GM23338 (cell line): ENCODE measurements around the gene MPRIP. TPM values are rescaled to one million over a fixed set of nuclear protein-coding genes. Genes with fewer than 3 reads are reported as not detected.

Experiments
- ATAC-seq: fragments of 200-7000 bp; cut with Tn5 transposase; 3 replicates; pipeline ENCODE4 v1.9.1; 2020
- DNase-seq: peaks from one replicate; pipeline ENCODE4 v3.0.0-alpha.2; 2015; ENCODE audit warnings: low spot score
- H2AFZ ChIP-seq: fragments of 200-600 bp; sonication (generic); 2 replicates; pipeline ENCODE4 v1.8.0; 2016; ENCODE audit warnings: antibody characterized with exemption, mild to moderate bottlenecking, moderate library complexity
- H3F3A ChIP-seq: fragments of 200-600 bp; sonication (generic); replicated peaks from 2 replicates; pipeline ENCODE4 v1.8.0; 2017; ENCODE audit warnings: antibody characterized with exemption, mixed run types, low read depth
- H3K27ac ChIP-seq: fragments of 200-600 bp; sonication (generic); 2 replicates; pipeline ENCODE4 v1.6.1; 2016; ENCODE audit warnings: low read depth
- H3K27me3 ChIP-seq: fragments of 200-600 bp; sonication (generic); 2 replicates; pipeline ENCODE4 v1.8.0; 2016; ENCODE audit warnings: mild to moderate bottlenecking, mixed run types, moderate library complexity; ENCODE audit not compliant: insufficient read depth
- H3K36me3 ChIP-seq: fragments of 200-600 bp; sonication (generic); 2 replicates; pipeline ENCODE4 v1.8.0; 2016; ENCODE audit warnings: mild to moderate bottlenecking; ENCODE audit not compliant: insufficient read depth
- H3K4me1 ChIP-seq: fragments of 200-600 bp; sonication (generic); 2 replicates; pipeline ENCODE4 v1.8.0; 2016; ENCODE audit warnings: mild to moderate bottlenecking, moderate library complexity; ENCODE audit not compliant: insufficient read depth
- H3K4me2 ChIP-seq: fragments of 200-600 bp; sonication (generic); 2 replicates; pipeline ENCODE4 v1.7.1; 2017; ENCODE audit warnings: mixed run types
- H3K4me3 ChIP-seq: fragments of 200-600 bp; sonication (generic); 2 replicates; pipeline ENCODE4 v1.6.1; 2016; ENCODE audit warnings: mixed run types
- H3K79me2 ChIP-seq: fragments of 200-600 bp; sonication (generic); replicated peaks from 2 replicates; pipeline ENCODE4 v1.8.0; 2017; ENCODE audit warnings: mild to moderate bottlenecking; ENCODE audit not compliant: insufficient read depth
- H3K9me2 ChIP-seq: fragments of 200-600 bp; sonication (generic); 2 replicates; pipeline ENCODE4 v1.8.0; 2017; ENCODE audit not compliant: insufficient read depth
- H4K20me1 ChIP-seq: fragments of 200-600 bp; sonication (generic); replicated peaks from 2 replicates; pipeline ENCODE4 v1.8.0; 2017; ENCODE audit warnings: mild to moderate bottlenecking; ENCODE audit not compliant: insufficient read depth
- H3K27ac Mint-ChIP-seq: 2 replicates; pipeline ENCODE4 v1.8.0; 2020; ENCODE audit warnings: inconsistent platforms, mild to moderate bottlenecking, moderate library complexity, mixed read lengths
- H3K27me3 Mint-ChIP-seq: 3 replicates; pipeline ENCODE4 v1.8.0; 2022; ENCODE audit warnings: low read depth, mild to moderate bottlenecking, moderate library complexity, mixed read lengths, inconsistent platforms; ENCODE audit not compliant: insufficient read depth, poor library complexity
- H3K36me3 Mint-ChIP-seq: 3 replicates; pipeline ENCODE4 v1.8.0; 2021; ENCODE audit warnings: low read depth, mild to moderate bottlenecking, inconsistent platforms, moderate library complexity, mixed read lengths
- H3K4me1 Mint-ChIP-seq: 3 replicates; pipeline ENCODE4 v1.8.0; 2020; ENCODE audit warnings: mild to moderate bottlenecking, inconsistent platforms, mixed read lengths
- H3K4me3 Mint-ChIP-seq: 3 replicates; pipeline ENCODE4 v1.8.0; 2021; ENCODE audit warnings: moderate library complexity, mild to moderate bottlenecking, inconsistent platforms, mixed read lengths
- H3K9me3 Mint-ChIP-seq: 3 replicates; pipeline ENCODE4 v1.8.0; 2020; ENCODE audit warnings: moderate library complexity, mild to moderate bottlenecking, inconsistent platforms, mixed read lengths
- CREB1 ChIP-seq: fragments of 250-450 bp; sonication (Bioruptor Pico); IDR thresholded peaks from 2 replicates; pipeline ENCODE4 v1.5.0; 2020; ENCODE audit warnings: low read depth, mild to moderate bottlenecking, moderate library complexity
- EZH2 ChIP-seq: fragments of 200-600 bp; sonication (generic); IDR thresholded peaks from one replicate; pipeline ENCODE4 v1.8.0; 2017; ENCODE audit warnings: antibody characterized with exemption, mild to moderate bottlenecking, low read depth; ENCODE audit not compliant: unreplicated experiment
- EZH2phosphoT487 ChIP-seq: fragments of 200-600 bp; sonication (generic); IDR thresholded peaks from one replicate; pipeline ENCODE4 v1.8.1; 2018; ENCODE audit warnings: antibody characterized with exemption; ENCODE audit not compliant: unreplicated experiment
- JUNB ChIP-seq: IDR thresholded peaks from one replicate; pipeline ENCODE4 v1.6.1; 2016; ENCODE audit warnings: antibody characterized with exemption; ENCODE audit not compliant: unreplicated experiment
- NANOG ChIP-seq: IDR thresholded peaks from 2 replicates; pipeline ENCODE4 v1.6.1; 2016; ENCODE audit warnings: antibody characterized with exemption, borderline replicate concordance
- POLR2AphosphoS5 ChIP-seq: IDR thresholded peaks from 2 replicates; pipeline ENCODE4 v1.6.1; 2016; ENCODE audit warnings: antibody characterized with exemption, low read depth
- REST ChIP-seq: IDR thresholded peaks from one replicate; pipeline ENCODE4 v1.6.1; 2018; ENCODE audit warnings: antibody characterized with exemption; ENCODE audit not compliant: unreplicated experiment
- STAT1 ChIP-seq: IDR thresholded peaks from one replicate; pipeline ENCODE4 v1.6.1; 2016; ENCODE audit warnings: antibody characterized with exemption; ENCODE audit not compliant: unreplicated experiment
- ZNF114 ChIP-seq: fragments of 250-450 bp; sonication (Bioruptor Pico); IDR thresholded peaks from 2 replicates; pipeline ENCODE4 v1.5.0; 2020; ENCODE audit warnings: mild to moderate bottlenecking, moderate library complexity
- ZNF331 ChIP-seq: fragments of 250-450 bp; sonication (Bioruptor Pico); IDR thresholded peaks from 2 replicates; pipeline ENCODE4 v1.5.0; 2020; ENCODE audit warnings: low read depth, mild to moderate bottlenecking, moderate library complexity
- ZNF462 ChIP-seq: fragments of 250-450 bp; sonication (Bioruptor Pico); IDR thresholded peaks from 2 replicates; pipeline ENCODE4 v1.5.0; 2020; ENCODE audit warnings: mild to moderate bottlenecking, moderate library complexity
- polyA plus RNA-seq: library from polyadenylated mRNA; unstranded; fragments of >200 nt; fragmentation: Nextera tagmentation; extraction: Ambion mirVana; gene quantifications from 2 replicates; pipeline ENCODE4 v1.2.1, GENCODE V29; 2016
- total RNA-seq: library from RNA; depleted of rRNA; stranded (reverse); fragments of >200 nt; shearing (Covaris generic); gene quantifications from 2 replicates; pipeline ENCODE4 v1.2.3, GENCODE V29; 2014
- TF ChIP-seq, protein P1 (sequence below), 2 experiments: fragments of 200-600 bp in 1 of 2; sonication (generic) in 1 of 2; conservative IDR thresholded peaks; 2 replicates each; pipeline versions ENCODE4 v1.5.1 to v1.6.1; 2016 to 2017; ENCODE audit warnings: antibody characterized with exemption in 2 of 2, low read depth in 2 of 2, mild to moderate bottlenecking in 2 of 2, moderate library complexity in 1 of 2
- TF ChIP-seq, protein P2 (sequence below): IDR thresholded peaks from 2 replicates; pipeline ENCODE4 v1.6.1; 2016; ENCODE audit warnings: antibody characterized with exemption

The MPRIP gene
- total and polyA plus RNA-seq, 2 experiments from 2014 or later = 39.3 to 113 TPM

DNA sequence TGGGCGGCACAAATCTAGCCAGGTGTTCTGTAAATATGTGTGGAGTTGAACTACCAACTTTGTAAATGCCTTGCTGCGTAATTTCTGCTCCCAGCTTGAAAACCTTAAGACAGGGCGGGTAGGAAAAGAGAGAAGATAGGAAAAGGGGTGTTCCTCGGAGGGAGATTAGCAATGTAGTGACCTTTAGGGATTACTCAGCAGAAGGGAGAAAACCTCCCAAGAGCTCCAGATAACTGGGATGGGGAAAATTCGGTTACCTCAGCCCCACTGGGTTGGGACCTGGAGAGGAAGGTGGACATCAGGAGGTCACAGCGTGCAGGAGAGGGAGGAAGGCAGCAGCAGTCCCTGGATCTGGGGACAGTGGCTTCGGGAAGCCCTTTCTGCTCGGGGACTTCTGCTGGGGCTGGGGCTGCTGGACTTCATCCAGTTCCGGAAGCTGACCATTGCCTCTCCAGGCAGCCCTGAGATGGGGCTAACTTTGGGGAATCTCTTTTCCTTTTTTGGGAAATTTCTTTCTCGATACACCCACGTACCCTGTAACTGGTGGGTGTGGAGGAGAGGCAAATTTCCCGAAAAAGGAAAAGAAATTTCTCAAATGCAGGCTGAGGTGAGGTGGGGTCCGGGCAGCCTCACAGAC, 39.2 kb downstream of the MPRIP start:
- H3K4me1 Mint-ChIP-seq = peaks cover 3% of the 10 kb centered on the region; the same call in 1 of the 3 replicates
- peaks cover 10% of the 10 kb centered on the region for H3K27me3 Mint-ChIP-seq
- H3K27ac ChIP-seq = no peak overlapping the region
- H3K4me1 ChIP-seq = no peaks in the 10 kb centered on the region
- TF ChIP-seq EZH2 = no peak
- TF ChIP-seq NANOG = no peak
- no peak for TF ChIP-seq ZNF331
- no peak for TF ChIP-seq ZNF114
- no peak for TF ChIP-seq STAT1
- TF ChIP-seq, protein P1, sequence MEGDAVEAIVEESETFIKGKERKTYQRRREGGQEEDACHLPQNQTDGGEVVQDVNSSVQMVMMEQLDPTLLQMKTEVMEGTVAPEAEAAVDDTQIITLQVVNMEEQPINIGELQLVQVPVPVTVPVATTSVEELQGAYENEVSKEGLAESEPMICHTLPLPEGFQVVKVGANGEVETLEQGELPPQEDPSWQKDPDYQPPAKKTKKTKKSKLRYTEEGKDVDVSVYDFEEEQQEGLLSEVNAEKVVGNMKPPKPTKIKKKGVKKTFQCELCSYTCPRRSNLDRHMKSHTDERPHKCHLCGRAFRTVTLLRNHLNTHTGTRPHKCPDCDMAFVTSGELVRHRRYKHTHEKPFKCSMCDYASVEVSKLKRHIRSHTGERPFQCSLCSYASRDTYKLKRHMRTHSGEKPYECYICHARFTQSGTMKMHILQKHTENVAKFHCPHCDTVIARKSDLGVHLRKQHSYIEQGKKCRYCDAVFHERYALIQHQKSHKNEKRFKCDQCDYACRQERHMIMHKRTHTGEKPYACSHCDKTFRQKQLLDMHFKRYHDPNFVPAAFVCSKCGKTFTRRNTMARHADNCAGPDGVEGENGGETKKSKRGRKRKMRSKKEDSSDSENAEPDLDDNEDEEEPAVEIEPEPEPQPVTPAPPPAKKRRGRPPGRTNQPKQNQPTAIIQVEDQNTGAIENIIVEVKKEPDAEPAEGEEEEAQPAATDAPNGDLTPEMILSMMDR (conservative IDR thresholded peaks at IDR 0.05; ENCODE audit: low read depth in 2 of 2) = no peak
- TF ChIP-seq EZH2phosphoT487 = no peak
- no peak for TF ChIP-seq JUNB
- TF ChIP-seq REST = no peak
- TF ChIP-seq, protein P2, sequence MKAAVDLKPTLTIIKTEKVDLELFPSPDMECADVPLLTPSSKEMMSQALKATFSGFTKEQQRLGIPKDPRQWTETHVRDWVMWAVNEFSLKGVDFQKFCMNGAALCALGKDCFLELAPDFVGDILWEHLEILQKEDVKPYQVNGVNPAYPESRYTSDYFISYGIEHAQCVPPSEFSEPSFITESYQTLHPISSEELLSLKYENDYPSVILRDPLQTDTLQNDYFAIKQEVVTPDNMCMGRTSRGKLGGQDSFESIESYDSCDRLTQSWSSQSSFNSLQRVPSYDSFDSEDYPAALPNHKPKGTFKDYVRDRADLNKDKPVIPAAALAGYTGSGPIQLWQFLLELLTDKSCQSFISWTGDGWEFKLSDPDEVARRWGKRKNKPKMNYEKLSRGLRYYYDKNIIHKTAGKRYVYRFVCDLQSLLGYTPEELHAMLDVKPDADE = no peak
- TF ChIP-seq CREB1 (CRISPR knock-in tag) = no peak
- no peak for TF ChIP-seq ZNF462 (CRISPR knock-in tag)
- TF ChIP-seq POLR2AphosphoS5 = no peak
- no peak overlapping the region for H2AFZ ChIP-seq
- peaks cover 7% of the 10 kb centered on the region for H4K20me1 ChIP-seq
- H3F3A ChIP-seq = no peaks in the 10 kb centered on the region
- H3K4me2 ChIP-seq = no peak overlapping the region
- no peaks in the 10 kb centered on the region for H3K27me3 ChIP-seq
- peaks cover 23% of the 10 kb centered on the region for H3K79me2 ChIP-seq
- ATAC-seq (no peak), DNase-seq (no peak)
- H3K4me3 ChIP-seq = no peak overlapping the region
- no peak overlapping the region for H3K4me3 Mint-ChIP-seq
- no peak overlapping the region for H3K27ac Mint-ChIP-seq
- H3K36me3 ChIP-seq = no peaks in the 10 kb centered on the region; the same call in 1 of the 2 replicates
- peaks cover 12% of the 10 kb centered on the region; the same call in 2 of the 3 replicates for H3K36me3 Mint-ChIP-seq
- no peaks in the 10 kb centered on the region for H3K9me2 ChIP-seq
- no peaks in the 10 kb centered on the region; the same call in 2 of the 3 replicates for H3K9me3 Mint-ChIP-seq
